HFFc6 (cell line): ENCODE data around the gene POLE2. TPM values are rescaled to one million over a fixed set of nuclear protein-coding genes. Genes with fewer than 3 reads are reported as not detected.
"Not testable (repeated sequence)": the region's sequence is repeated elsewhere in the genome, so short reads cannot be mapped to it uniquely, and the experiment has no call there.

ENCODE experiments used
- DNase-seq: peaks from one replicate; pipeline ENCODE4 v3.0.0-alpha.2; 2018
- H3K27ac Mint-ChIP-seq: 2 replicates; pipeline ENCODE4 v1.8.0; 2020; ENCODE audit warnings: mild to moderate bottlenecking, mixed read lengths
- H3K27me3 Mint-ChIP-seq: 2 replicates; pipeline ENCODE4 v1.8.0; 2021; ENCODE audit warnings: mild to moderate bottlenecking, moderate library complexity, mixed read lengths; ENCODE audit not compliant: insufficient read depth
- H3K36me3 Mint-ChIP-seq: 2 replicates; pipeline ENCODE4 v1.8.0; 2021; ENCODE audit warnings: low read depth, mixed read lengths
- H3K4me1 Mint-ChIP-seq: 2 replicates; pipeline ENCODE4 v1.8.0; 2020; ENCODE audit warnings: low read depth, mixed read lengths
- H3K4me3 Mint-ChIP-seq: 2 replicates; pipeline ENCODE4 v1.8.0; 2020; ENCODE audit warnings: mild to moderate bottlenecking, moderate library complexity, mixed read lengths
- H3K9me3 Mint-ChIP-seq: 2 replicates; pipeline ENCODE4 v1.8.0; 2020; ENCODE audit warnings: mild to moderate bottlenecking, mixed read lengths
- CTCF ChIP-seq: fragments of 200-600 bp; sonication (generic); IDR thresholded peaks from 2 replicates; pipeline ENCODE4 v1.5.0; 2021; ENCODE audit warnings: antibody characterized with exemption, mild to moderate bottlenecking
- total RNA-seq, 6 experiments: library from RNA; stranded (reverse); fragmentation: NEBNext Ultra II Directional; extraction: Animal tissue kit (Norgen Biotek cat#: 25700); gene quantifications; 2 replicates in 1 of 6; 3 replicates in 5 of 6; pipeline ENCODE4 v1.2.3, GENCODE V29; 2021

POLE2 gene
- total RNA-seq, 6 experiments from 2014 or later, result 4.5 to 11.6 (median 8.7) TPM

GRCh38 chr14:49677643-49678042, 10.4 kb downstream of the POLE2 start:
- Mint-ChIP-seq H3K36me3 (peaks cover 22% of the 10 kb centered on the region; the same call in 1 of the 2 replicates), H3K27me3 (no peaks in the 10 kb centered on the region), H3K9me3 (no peaks in the 10 kb centered on the region), H3K4me3 (no peak overlapping the region), H3K27ac (no peak overlapping the region), H3K4me1 (peaks cover 12% of the 10 kb centered on the region)
- no peak for DNase-seq
- peak; percentile 50 for TF ChIP-seq CTCF

GRCh38 chr14:49673586-49673985, 14.4 kb downstream of the POLE2 start:
- Mint-ChIP-seq H3K27ac (no peak overlapping the region), H3K4me1 (no peaks in the 10 kb centered on the region), H3K9me3 (no peaks in the 10 kb centered on the region), H3K4me3 (no peak overlapping the region), H3K36me3 (peaks cover 20% of the 10 kb centered on the region; the same call in 1 of the 2 replicates), H3K27me3 (no peaks in the 10 kb centered on the region)
- no peak for TF ChIP-seq CTCF
- DNase-seq, result no peak

- H3K4me3 Mint-ChIP-seq, result no peak overlapping the region
- no peaks in the 10 kb centered on the region for H3K4me1 Mint-ChIP-seq
- H3K36me3 Mint-ChIP-seq, result peaks cover 20% of the 10 kb centered on the region; the same call in 1 of the 2 replicates
- no peak for TF ChIP-seq CTCF
- H3K27ac Mint-ChIP-seq, result no peak overlapping the region
- no peaks in the 10 kb centered on the region for H3K9me3 Mint-ChIP-seq
- no peaks in the 10 kb centered on the region for H3K27me3 Mint-ChIP-seq
- no peak for DNase-seq
Observed at GRCh38 chr14:49670475-49670874, 17.5 kb downstream of the POLE2 start.

- H3K36me3 Mint-ChIP-seq, result no peaks in the 10 kb centered on the region; the same call in 1 of the 2 replicates
- H3K27ac Mint-ChIP-seq, result 0 out of 2 replicates have a peak overlapping the region, but pooled peaks have one; percentile 21
- no peak for DNase-seq
- no peak overlapping the region for H3K4me3 Mint-ChIP-seq
- no peaks in the 10 kb centered on the region for H3K9me3 Mint-ChIP-seq
- no peak for TF ChIP-seq CTCF
- H3K27me3 Mint-ChIP-seq, result no peaks in the 10 kb centered on the region
- peaks cover 9% of the 10 kb centered on the region; the same call in 1 of the 2 replicates for H3K4me1 Mint-ChIP-seq
Observed at GRCh38 chr14:49659526-49660455, 28.2 kb downstream of the POLE2 start.

- H3K4me3 Mint-ChIP-seq, H3K36me3 Mint-ChIP-seq, H3K27me3 Mint-ChIP-seq, H3K9me3 Mint-ChIP-seq, H3K27ac Mint-ChIP-seq, H3K4me1 Mint-ChIP-seq, DNase-seq: not testable (repeated sequence)
Observed at GRCh38 chr14:49657500-49657899, 30.5 kb downstream of the POLE2 start.

GRCh38 chr14:49654511-49654910, 33.5 kb downstream of the POLE2 start:
- Mint-ChIP-seq H3K9me3 (no peaks in the 10 kb centered on the region), H3K4me3 (no peak overlapping the region), H3K36me3 (no peaks in the 10 kb centered on the region), H3K4me1 (peaks cover 9% of the 10 kb centered on the region; the same call in 1 of the 2 replicates), H3K27me3 (no peaks in the 10 kb centered on the region), H3K27ac (no peak overlapping the region)
- TF ChIP-seq CTCF, result no peak
- DNase-seq, result no peak
